MM.1S (cell line): ENCODE measurements around the gene GLCE.

Experiments used
- EZH2 ChIP-seq: fragments of 300-600 bp; sonication (generic); optimal IDR thresholded peaks from 2 replicates; pipeline ENCODE3; 2017; ENCODE audit warnings: low read depth, mild to moderate bottlenecking, antibody characterized with exemption, low read length, mixed read lengths
- TF ChIP-seq, protein P1 (sequence below): fragments of 300-600 bp; sonication (generic); IDR thresholded peaks from 2 replicates; pipeline ENCODE4 v1.5.1; 2016; ENCODE audit warnings: antibody characterized with exemption, low read length, mixed read lengths

DNA sequence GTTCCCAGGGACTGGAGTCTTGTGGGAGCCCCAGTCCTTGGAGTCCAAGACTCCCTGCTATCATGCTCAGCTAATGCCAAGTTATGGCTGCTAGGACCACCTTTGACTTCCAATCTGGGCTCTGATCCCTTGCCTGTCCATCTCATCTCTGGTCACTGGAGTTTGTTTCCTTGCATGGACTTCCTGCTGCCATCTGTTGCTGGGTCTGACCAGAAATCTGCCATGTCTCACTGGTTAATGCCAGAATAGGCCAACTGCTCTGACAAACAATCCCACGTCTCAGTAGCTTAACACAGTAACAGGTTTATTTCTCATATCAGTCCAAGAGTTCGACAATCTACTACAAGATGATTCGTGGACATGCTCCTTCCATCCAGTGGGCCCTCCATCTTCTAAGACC is 10.1 kb upstream of the GLCE start:
- TF ChIP-seq, protein P1, sequence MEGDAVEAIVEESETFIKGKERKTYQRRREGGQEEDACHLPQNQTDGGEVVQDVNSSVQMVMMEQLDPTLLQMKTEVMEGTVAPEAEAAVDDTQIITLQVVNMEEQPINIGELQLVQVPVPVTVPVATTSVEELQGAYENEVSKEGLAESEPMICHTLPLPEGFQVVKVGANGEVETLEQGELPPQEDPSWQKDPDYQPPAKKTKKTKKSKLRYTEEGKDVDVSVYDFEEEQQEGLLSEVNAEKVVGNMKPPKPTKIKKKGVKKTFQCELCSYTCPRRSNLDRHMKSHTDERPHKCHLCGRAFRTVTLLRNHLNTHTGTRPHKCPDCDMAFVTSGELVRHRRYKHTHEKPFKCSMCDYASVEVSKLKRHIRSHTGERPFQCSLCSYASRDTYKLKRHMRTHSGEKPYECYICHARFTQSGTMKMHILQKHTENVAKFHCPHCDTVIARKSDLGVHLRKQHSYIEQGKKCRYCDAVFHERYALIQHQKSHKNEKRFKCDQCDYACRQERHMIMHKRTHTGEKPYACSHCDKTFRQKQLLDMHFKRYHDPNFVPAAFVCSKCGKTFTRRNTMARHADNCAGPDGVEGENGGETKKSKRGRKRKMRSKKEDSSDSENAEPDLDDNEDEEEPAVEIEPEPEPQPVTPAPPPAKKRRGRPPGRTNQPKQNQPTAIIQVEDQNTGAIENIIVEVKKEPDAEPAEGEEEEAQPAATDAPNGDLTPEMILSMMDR, result no peak
- TF ChIP-seq EZH2, result no peak
